HG03575 (cell line): ENCODE results near the gene SKIL.
"Not testable (repeated sequence)": the region's sequence is repeated elsewhere in the genome, so short reads cannot be mapped to it uniquely, and the experiment has no call there.

Source experiments
- ATAC-seq: cut with Tn5 transposase; IDR thresholded peaks from one replicate; pipeline ENCODE4 v1.9.1; 2021; ENCODE audit not compliant: unreplicated experiment, insufficient number of reproducible peaks, low FRiP score; ENCODE audit errors: extremely low read depth

The SKIL gene, protein sequence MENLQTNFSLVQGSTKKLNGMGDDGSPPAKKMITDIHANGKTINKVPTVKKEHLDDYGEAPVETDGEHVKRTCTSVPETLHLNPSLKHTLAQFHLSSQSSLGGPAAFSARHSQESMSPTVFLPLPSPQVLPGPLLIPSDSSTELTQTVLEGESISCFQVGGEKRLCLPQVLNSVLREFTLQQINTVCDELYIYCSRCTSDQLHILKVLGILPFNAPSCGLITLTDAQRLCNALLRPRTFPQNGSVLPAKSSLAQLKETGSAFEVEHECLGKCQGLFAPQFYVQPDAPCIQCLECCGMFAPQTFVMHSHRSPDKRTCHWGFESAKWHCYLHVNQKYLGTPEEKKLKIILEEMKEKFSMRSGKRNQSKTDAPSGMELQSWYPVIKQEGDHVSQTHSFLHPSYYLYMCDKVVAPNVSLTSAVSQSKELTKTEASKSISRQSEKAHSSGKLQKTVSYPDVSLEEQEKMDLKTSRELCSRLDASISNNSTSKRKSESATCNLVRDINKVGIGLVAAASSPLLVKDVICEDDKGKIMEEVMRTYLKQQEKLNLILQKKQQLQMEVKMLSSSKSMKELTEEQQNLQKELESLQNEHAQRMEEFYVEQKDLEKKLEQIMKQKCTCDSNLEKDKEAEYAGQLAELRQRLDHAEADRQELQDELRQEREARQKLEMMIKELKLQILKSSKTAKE

DNA sequence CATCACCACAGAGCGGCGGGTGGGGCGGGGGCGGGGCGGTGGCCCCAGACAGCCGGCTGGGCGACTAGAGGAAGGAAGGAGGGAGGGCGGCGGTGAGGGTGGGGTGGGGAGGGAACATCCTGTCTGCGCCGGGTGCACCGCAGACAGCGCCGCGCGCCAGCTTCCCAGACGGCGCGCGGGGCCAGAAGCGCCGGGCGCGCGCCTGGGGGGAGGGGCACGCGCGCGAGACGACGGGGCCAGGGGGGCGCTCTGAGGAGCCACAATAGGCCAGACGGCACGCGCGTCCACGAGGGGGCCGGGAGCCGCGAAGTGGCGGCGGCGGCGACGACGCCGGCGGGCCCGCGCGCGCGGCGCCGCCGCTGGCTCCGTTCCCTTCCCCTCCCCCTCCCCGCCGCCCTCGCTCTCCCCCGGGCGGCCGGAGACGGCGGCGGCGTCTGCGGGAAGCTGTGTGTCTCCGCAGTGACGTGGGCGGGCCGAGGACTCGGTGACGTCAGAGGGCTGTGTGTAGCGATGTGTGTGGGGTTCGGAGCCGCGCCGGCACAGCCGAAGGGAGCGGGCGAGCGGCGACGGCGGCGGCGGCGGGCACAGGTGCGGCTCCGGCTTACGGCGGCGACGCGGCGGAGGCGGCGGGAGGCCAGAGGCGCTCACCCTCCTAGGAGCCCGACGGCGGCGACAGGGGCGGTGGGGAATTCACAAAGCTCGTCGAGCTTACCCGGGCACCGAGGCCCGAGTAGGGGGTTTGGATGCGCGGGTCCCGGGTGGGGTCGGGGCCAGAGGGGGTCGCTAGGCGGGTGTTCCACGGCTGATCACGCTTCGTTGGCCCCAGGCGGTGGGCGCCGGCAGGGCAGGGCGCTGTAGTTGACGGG, at the start of gene SKIL:
Gene SKIL, plus strand, starts transcription at position 540 of the 866 bp plus-strand sequence. CDS start 2,617 bp downstream, outside the sequence.
- ATAC-seq, result peak; percentile 1

DNA sequence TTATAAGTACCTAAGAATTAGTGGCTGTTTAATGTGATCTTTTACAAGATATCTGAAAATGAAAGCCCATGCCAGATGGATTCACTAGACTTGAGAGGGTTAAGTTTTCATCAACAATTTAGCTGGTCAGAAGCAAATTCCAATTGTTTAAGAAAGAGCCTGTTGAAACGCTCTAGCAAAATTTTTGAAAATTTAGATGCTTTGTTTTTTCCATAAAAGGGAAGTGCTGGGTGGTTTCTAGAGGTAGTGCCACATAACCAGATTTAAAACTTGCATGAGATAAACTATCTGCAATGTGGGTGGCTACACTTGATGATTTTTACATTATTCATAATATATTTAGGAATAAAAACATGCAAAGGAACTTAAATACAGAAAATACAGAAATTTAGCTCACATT, 48.5 kb upstream of the SKIL start:
- ATAC-seq, result no peak

DNA sequence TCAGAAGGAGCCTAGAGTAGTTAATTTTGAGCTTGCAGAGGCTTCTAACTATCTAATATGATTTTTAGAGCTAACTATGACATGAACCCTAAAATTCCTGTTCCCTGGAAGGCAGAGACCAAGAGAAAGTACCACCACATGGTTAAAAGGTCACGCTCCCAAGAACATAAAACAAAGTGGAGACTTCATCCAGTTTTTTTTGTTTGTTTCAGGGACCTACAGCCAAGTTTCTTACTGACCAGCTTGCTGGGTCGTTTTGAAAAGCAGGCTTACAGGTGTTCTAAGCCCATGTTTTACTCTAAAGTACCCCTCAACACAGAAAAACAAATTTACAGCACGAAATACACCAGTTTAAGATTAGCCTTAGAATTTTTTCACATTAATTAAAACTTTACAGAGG, 39.6 kb upstream of the SKIL start:
- ATAC-seq, result no peak

DNA sequence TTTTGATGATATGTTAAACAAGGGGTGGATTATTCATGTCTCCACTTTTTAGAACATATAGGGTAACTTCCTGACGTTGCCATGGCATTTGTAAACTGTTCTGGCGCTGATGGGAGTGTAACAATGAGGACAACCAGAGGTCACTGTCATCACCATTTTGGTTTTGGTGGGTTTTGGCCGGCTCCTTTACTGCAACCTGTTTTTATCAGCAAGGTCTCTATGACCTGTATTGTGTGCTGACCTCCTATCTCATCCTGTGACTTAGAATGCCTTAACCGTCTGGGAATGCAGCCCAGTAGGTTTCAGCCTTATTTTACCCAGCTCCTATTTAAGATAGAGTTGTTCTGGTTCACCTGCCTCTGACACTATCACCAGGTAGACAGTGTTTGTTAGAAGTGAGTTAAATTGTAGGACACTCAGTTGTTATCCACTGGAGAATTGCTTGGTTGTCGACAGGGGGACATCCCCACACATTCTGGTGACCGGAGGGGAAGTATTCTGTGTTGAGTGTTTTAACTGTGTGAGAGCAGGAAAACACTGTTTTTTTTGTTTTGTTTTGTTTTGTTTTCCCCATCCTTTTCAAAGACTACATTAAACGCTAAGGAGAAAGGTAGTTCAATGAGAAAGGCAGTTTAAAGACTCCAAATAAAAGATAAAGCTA, 36.9 kb upstream of the SKIL start:
- ATAC-seq, result no peak

DNA sequence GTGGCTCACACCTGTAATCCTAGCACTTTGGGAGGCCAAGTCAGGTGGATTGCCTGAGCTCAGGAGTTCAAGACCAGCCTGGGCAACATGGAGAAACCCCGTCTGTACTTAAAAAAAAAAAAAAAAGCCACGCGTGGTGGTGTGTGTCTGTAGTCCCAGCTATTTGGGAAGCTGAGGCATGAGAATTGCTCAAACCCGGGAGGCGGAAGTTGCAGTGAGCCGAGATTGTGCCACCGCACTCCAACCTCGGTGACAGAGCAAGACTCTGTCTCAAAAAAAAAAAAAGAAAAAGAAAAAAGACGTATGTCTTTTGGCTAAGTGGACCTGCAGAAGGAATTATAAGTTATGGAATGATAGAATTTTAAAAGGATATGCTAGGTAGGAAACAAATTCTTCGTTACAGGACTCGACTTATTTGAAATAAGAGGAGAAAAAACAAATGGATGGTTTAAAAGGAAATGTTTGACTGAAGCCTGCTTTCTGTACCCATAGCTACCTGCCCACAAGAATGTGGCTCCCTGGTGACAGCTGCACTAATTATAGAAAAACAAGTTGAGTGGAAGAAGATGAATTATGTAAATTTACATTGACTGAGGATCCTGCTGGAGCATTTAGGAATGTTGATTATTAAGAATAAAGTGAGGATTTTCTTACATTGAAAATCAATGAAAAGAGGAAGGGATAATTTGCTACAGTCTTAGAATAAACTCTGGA, 36.0 kb upstream of the SKIL start:
- no peak for ATAC-seq

DNA sequence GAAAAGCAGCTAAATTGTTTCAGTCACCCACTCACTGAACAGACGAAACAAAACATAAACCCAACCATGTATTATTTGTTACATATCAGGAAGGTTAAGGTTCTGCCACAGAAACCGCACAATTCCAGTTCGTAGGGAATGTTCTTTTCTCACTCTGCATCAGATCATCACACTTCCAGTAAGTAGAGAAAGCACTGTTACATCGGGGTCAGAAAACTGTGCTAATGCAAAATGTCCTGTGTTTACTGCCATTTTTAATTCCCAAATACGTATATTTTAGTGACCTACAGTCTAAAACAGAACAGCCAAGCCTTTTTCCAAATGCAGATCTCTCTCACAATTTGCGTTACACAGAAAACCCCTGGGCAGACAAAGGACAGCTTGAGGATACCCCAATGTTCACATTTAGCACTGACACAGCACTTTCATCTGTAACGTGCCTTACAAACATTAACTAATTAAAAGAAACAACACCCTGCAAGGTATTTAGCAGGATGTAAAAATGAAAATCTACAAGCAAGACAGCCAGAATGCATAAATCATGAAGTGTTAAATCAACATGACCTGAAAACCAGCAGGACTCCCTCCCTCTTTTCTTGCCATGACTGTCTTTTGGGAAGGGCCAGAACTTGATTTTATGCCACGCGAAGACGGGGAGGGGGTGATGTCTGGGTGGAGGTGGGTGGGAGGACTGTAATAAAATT, 34.8 kb upstream of the SKIL start:
- ATAC-seq, result no peak

DNA sequence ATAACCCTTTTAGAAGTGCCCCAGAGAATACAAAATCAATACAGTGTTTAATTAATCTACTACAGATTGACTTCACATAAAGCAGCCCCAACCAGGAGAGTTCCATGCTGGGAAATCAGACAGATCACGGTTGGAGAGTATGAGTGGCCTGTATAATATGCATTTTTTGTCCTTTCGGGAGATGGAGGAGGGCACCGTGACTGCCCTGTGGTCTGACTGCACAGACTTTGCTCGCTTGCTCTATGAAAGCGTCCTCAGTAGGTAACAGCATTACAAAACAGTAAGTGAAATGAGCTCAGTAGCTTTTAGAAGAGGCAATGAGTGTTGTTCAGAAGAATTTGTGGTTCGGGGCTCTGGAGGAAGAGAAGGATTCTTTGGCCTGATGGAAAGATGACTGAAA, 34.2 kb upstream of the SKIL start:
- ATAC-seq, result no peak

DNA sequence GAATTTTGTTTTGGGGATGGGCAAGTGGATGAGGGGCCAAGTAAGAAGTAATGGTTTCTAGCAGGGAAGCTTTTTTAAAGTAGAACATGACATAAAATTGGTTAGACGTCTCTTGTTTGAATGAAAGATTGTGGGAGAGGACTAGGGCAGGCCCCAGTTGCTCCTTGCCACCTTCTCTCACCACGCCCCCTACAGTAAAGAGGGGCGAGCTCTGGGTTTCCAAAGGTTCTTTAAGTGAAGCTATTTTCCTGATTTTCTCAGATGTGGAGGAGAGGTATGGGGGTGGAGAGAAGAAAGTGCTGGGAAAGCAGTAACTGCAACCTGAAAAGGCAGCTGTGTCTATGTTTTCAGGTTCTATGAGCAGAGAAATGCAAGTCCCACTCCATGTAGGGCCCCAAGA, 32.6 kb upstream of the SKIL start:
- ATAC-seq, result no peak

DNA sequence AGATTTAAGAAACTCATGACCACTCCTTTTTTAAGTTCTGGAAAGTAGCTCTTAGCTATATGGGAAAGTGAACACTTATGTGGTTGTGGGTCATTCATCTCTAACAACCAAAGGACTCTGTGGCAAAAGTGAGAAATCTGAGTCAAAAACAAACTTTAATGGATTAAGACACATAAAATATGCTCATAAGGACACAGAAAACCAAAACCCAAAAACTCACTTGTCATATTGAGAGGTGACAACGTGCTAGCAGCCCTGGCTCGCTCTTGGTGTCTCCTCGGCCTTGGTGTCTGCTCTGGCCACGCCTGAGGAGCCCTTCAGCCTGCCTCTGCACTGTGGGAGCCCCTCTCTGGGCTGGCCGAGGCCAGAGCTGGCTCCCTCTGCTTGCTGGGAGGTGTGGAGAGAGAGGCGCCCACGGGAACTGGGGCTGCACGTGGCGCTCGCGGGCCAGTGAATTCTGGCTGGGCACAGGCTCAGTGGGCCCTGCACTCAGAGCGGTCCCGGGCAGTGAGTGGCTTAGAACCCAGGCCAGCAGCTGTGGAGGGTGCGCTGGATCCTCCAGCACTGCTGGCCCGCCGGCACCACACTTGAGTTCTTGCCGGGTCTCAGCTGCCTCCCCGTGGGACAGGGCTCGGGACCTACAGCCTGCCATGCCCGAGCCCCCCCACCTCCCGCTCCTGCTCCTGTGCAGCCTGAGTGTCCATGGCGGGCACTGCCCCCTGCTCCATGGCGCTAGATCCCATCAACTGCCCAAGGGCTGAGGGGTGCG, 30.3 kb upstream of the SKIL start:
- no peak for ATAC-seq

DNA sequence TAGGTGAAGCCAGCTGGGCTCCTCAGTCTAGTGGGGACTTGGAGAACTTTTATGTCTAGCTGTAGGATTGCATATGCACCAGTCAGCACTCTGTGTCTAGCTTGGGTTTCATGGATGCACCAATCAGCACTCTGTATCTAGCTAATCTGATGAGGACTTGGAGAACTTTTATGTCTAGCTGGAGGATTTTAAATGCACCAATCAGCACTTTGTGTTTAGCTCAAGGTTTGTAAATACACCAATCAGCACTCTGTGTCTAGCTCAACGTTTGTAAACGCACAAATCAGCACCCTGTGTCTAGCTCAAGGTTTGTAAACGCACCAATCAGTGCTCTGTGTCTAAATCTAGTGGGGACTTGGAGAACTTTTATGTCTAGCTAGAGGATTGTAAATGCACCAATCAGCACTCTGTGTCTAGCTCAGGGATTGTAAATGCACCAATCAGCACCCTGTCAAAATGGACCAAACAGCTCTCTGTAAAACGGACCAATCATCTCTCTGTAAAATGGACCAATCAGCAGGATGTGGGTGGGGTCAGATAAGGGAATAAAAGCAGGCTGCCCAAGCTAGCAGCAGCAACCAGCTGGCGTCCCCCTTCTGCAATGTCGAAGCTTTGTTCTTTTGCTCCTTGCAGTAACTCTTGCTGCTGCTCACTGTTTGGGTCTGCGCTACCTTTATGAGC, 29.5 kb upstream of the SKIL start:
- ATAC-seq, result not testable (repeated sequence)

DNA sequence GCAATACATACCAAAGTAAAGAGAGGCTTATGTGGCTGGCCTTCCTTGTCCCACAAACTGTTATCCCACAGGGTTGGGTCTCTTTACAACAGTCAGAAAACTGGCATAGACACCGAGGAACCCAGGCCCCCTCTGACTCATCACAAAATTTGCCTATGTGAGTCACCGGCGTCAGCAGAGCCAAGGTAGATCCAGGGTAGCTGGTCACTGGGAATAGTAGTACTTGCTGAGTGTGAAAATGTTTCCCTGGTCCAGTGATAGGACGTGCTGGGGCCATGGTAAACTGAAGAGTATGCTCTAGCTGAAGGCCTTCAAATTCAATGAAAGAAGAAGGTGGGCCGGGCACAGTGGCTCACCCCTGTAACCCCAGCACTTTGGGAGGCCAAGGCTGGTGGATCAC, 27.1 kb upstream of the SKIL start:
- no peak for ATAC-seq

DNA sequence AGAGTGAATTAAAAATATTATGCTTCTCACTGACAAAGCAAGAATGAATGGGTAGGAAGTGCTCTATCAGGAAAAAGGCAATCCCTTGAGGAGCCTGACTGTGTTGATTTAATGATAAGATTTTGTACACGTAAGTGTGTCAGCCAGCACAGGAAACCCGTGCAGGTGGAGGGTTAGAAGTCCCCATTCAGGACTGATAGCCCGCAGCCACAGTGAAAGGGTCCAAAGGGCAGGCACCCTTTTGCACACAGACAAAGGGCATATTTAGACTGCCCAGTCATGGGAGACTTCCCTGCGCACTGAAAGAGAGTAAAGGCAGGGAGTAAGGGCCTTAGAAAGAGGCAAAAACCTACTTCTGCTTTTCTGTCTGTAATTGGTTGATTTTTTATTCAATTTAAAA, 26.4 kb upstream of the SKIL start:
- ATAC-seq, result no peak

DNA sequence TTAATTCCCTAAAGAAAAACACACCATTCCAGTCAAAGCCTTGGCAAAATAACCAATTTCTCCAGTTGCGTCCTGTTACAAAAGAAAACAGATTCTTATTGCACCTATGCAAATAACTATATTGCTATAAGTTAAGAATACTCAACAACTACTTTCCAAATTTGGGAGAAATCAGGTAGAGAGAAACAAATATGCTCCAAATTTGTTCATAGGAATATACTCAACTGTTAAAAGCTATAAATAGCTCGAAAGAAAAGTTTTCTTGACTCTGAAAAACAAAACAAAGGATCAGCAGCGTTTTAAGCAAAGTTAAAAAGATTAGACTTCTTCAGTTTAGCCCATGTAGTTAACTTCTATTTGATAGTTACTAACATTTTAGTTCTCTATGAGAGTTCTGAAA, 20.1 kb upstream of the SKIL start:
- no peak for ATAC-seq

DNA sequence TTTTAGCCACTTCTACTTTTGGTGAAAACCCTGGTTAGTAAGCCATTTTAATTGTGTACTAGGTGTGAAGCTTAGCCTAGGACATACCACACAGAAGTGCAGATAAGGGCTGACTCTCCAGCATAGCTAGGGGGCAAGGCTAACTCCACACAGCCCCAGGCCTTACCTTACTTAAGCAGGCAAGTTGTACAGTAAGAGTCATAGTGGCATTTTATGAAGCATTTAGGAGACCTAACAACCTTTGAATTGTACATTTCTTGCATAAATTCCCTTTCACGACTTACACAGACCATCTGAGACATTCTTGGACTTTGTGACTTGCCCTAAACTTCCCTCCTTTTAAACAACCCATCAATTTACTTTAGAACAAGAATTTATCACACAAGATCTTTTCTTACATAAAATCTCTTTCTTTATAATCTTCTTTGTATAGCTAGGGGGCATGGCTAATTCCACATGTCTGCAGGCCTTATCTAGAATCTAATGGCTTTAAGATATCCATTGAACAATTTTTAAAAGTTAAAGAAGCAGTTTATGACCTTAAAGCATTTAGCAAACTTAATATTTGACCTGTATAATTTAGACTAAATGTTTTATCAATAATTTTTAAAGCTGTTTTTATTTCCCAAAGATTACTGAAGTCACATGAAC, 18.7 kb upstream of the SKIL start:
- ATAC-seq, result no peak

DNA sequence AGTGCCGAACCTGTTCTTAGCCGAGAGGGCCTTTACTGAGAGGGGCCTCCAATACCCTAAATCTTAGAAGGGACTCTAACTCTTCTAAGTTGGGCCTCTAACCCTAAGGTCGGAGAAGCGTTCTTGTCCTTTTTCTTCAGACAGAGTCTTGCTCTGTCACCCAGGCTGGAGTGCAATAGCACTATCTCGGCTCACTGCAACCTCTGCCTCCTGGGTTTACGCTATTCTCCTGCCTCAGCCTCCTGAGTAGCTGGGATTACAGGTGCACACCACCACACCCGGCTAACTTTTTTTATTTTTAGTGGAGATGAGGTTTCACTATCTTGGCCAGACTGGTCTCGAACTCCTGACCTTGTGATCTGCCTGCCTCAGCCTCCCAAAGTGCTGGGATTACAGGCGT, 15.2 kb upstream of the SKIL start:
- not testable (repeated sequence) for ATAC-seq

DNA sequence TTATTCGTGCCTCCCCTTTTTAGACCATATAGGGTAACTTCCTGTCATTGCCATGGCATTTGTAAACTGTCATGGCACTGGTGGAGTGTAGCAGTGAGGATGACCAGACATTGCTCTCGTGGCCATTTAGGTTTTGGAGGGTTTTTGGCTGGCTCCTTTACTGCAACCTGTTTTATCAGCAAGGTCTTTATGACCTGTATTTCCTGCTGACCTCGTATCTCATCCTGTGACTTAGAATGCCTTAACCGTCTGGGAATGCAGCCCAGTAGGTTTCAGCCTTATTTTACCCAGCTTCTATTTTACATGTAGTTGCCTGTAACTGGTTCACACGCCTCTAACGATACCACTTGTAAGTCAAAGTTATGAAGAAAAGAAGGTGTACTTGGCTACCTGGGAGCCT, 13.7 kb upstream of the SKIL start:
- not testable (repeated sequence) for ATAC-seq
